Measurements from ENCODE around the gene KHDC4.

GRCh38 chr1:155974208-155975115, 40.2 kb upstream of the KHDC4 start:
- TF ChIP-seq CTCF (IDR thresholded peaks at IDR 0.05; ENCODE audit: poor library complexity, severe bottlenecking) (no peak), EP300 (conservative IDR thresholded peaks at IDR 0.05; ENCODE audit: poor library complexity, severe bottlenecking) (no peak), RAD21 (conservative IDR thresholded peaks at IDR 0.05) (no peak), SMC3 (conservative IDR thresholded peaks at IDR 0.05; ENCODE audit: poor library complexity) (no peak), EZH2 (IDR thresholded peaks at IDR 0.05; ENCODE audit: borderline replicate concordance, insufficient read depth, low read length, poor library complexity, severe bottlenecking) (no peak), POLR2AphosphoS5 (IDR thresholded peaks at IDR 0.05) (no peak), TAF1 (IDR thresholded peaks at IDR 0.05; ENCODE audit: low read depth) (no peak), MXI1 (conservative IDR thresholded peaks at IDR 0.05; ENCODE audit: poor library complexity, severe bottlenecking) (no peak)
- TF ChIP-seq, protein P1, sequence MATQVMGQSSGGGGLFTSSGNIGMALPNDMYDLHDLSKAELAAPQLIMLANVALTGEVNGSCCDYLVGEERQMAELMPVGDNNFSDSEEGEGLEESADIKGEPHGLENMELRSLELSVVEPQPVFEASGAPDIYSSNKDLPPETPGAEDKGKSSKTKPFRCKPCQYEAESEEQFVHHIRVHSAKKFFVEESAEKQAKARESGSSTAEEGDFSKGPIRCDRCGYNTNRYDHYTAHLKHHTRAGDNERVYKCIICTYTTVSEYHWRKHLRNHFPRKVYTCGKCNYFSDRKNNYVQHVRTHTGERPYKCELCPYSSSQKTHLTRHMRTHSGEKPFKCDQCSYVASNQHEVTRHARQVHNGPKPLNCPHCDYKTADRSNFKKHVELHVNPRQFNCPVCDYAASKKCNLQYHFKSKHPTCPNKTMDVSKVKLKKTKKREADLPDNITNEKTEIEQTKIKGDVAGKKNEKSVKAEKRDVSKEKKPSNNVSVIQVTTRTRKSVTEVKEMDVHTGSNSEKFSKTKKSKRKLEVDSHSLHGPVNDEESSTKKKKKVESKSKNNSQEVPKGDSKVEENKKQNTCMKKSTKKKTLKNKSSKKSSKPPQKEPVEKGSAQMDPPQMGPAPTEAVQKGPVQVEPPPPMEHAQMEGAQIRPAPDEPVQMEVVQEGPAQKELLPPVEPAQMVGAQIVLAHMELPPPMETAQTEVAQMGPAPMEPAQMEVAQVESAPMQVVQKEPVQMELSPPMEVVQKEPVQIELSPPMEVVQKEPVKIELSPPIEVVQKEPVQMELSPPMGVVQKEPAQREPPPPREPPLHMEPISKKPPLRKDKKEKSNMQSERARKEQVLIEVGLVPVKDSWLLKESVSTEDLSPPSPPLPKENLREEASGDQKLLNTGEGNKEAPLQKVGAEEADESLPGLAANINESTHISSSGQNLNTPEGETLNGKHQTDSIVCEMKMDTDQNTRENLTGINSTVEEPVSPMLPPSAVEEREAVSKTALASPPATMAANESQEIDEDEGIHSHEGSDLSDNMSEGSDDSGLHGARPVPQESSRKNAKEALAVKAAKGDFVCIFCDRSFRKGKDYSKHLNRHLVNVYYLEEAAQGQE (IDR thresholded peaks at IDR 0.05; ENCODE audit: borderline replicate concordance), result no peak

Measured in neural cell (in vitro differentiated cells).